Activated T-helper 1 cell treated with anti-CD3 and anti-CD28 coated beads, Interleukin-12 subunit alpha, Interleukin-12 subunit beta, Interleukin-2, Interleukin-4 antibody, amounts not matched to agents 30 ng/mL and 10 ng/mL and 1 ng/mL, durations not matched to agents 14 hours and 24 hours and 36 hours (primary cell): ENCODE results near the gene NOVA2. TPM values are rescaled to one million over a fixed set of nuclear protein-coding genes. Genes with fewer than 3 reads are reported as not detected.

ENCODE experiments used
- DNase-seq: peaks from one replicate; pipeline ENCODE4 v3.0.0; 2021; ENCODE audit warnings: low spot score
- H3K27ac Mint-ChIP-seq: one replicate; pipeline ENCODE4 v1.8.0; 2021; ENCODE audit warnings: mild to moderate bottlenecking, mixed read lengths
- H3K27me3 Mint-ChIP-seq: one replicate; pipeline ENCODE4 v1.8.0; 2022; ENCODE audit warnings: mild to moderate bottlenecking, moderate library complexity, mixed read lengths; ENCODE audit not compliant: insufficient read depth
- H3K36me3 Mint-ChIP-seq: one replicate; pipeline ENCODE4 v1.8.0; 2021; ENCODE audit warnings: low read depth, mixed read lengths
- H3K4me1 Mint-ChIP-seq: one replicate; pipeline ENCODE4 v1.8.0; 2021; ENCODE audit warnings: low read depth, mixed read lengths
- H3K4me3 Mint-ChIP-seq: one replicate; pipeline ENCODE4 v1.8.0; 2021; ENCODE audit warnings: mild to moderate bottlenecking, moderate library complexity, mixed read lengths
- H3K9me3 Mint-ChIP-seq: one replicate; pipeline ENCODE4 v1.8.0; 2021; ENCODE audit warnings: mixed read lengths
- intact Hi-C: fragments of 100-400 bp; cut with micrococcal nuclease; formaldehyde crosslinking; loops from one replicate; pipeline ENCODE4 v1.15.1; 2024
- total RNA-seq: library from RNA; stranded (reverse); gene quantifications from 2 replicates; pipeline ENCODE4 v1.2.3, GENCODE V29; 2022

NOVA2 gene
- total RNA-seq, 1 donor from 2014 or later, result not detected

GRCh38 chr19:45994998-45995714, 21.5 kb upstream of the NOVA2 start, which contains the start of gene CCDC61:
Gene CCDC61, plus strand, starts transcription at chr19:45995467. Its CDS starts 7,552 bp downstream, at chr19:46003019.
- intact Hi-C loops, result loop anchor here (1.0 to 10.0 kb wide), 10 partner anchors 21 to 590 kb away; partner anchors contain the start of genes DMWD, IRF2BP1, MYPOP and POLR1G
- no peaks in the 10 kb centered on the region for H3K9me3 Mint-ChIP-seq
- H3K36me3 Mint-ChIP-seq, result peaks cover 6% of the 10 kb centered on the region
- peaks cover 17% of the 10 kb centered on the region for H3K4me1 Mint-ChIP-seq
- H3K27me3 Mint-ChIP-seq, result peaks cover 4% of the 10 kb centered on the region
- no peak within 1 kb of the TSS for H3K27ac Mint-ChIP-seq
- H3K4me3 Mint-ChIP-seq, result no peak within 1 kb of the TSS
- DNase-seq, result peak; percentile 96

DNA sequence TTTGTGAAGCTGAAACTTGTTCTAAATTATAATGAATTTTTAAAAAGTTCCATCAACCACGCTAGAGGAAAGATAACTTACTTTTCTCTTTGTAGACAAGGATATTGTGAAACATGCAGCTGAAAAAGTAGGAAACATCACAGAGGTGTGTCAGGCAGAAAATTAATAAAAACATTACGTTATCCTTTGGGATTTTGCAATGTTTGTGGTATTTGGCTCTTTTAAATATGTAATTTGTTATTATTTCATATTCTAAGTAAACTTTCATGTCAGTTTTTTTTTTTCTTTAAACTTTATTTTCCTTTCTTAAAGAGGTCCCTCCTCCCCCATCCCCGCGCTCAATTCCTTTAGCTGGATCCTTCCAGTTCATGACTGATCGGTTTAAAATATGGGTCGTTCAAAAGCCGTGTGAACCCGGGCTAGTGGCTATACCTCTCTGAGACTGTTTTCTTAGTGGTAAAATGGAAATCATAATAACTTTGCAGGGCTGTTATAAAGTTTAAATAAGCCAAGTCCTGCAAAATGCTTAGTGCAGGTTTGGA, 20.9 kb upstream of the NOVA2 start:
- H3K9me3 Mint-ChIP-seq, result no peaks in the 10 kb centered on the region
- DNase-seq, result no peak
- no peak overlapping the region for H3K4me3 Mint-ChIP-seq
- peaks cover 6% of the 10 kb centered on the region for H3K36me3 Mint-ChIP-seq
- peaks cover 3% of the 10 kb centered on the region for H3K27me3 Mint-ChIP-seq
- H3K4me1 Mint-ChIP-seq, result peaks cover 11% of the 10 kb centered on the region
- intact Hi-C loops, result loop anchor here (10.0 kb wide), 1 partner anchor 590 kb away; the partner anchor contains the start of genes POLR1G and PPP1R13L
- H3K27ac Mint-ChIP-seq, result no peak overlapping the region

DNA sequence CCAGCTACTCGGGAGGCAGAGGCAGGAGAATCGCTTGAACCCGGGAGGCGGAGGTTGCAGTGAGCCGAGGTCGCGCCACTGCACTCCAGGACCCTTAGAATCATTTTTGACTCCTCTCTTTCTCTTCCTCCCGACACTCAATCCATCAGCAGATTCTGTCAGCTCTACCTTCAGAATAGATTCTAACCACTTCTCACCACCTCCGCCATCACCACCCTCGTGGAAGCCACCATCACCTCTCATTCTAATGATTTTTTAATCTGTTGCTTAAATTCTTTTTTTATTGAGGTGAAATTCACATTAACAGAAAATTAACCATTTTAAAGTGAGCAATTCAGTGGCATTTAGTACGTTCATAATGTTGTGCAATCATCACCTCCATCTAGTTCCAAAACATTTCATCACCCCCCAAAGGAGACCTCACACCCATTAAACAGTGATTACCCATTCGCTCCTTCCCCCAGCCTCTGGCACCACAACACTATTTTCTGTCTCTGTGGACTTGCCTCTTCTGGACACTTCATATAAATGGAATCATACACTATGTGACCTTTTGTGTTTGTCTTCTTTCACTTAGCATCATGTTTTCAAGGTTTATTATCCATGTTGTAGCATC, 16.6 kb upstream of the NOVA2 start:
- intact Hi-C loops, result loop anchor here (10.0 kb wide), 1 partner anchor 585 kb away; the partner anchor contains the start of genes POLR1G and PPP1R13L
- no peaks in the 10 kb centered on the region for H3K9me3 Mint-ChIP-seq
- DNase-seq, result no peak
- no peak overlapping the region for H3K4me3 Mint-ChIP-seq
- no peaks in the 10 kb centered on the region for H3K36me3 Mint-ChIP-seq
- H3K4me1 Mint-ChIP-seq, result no peaks in the 10 kb centered on the region
- H3K27me3 Mint-ChIP-seq, result peaks cover 4% of the 10 kb centered on the region
- H3K27ac Mint-ChIP-seq, result no peak overlapping the region

GRCh38 chr19:45985321-45985720, 11.7 kb upstream of the NOVA2 start:
- H3K9me3 Mint-ChIP-seq, result no peaks in the 10 kb centered on the region
- H3K4me1 Mint-ChIP-seq, result no peaks in the 10 kb centered on the region
- intact Hi-C loops, result no loop called here
- no peak for DNase-seq
- H3K27ac Mint-ChIP-seq, result no peak overlapping the region
- no peaks in the 10 kb centered on the region for H3K36me3 Mint-ChIP-seq
- H3K4me3 Mint-ChIP-seq, result no peak overlapping the region
- H3K27me3 Mint-ChIP-seq, result peaks cover 6% of the 10 kb centered on the region

- Mint-ChIP-seq H3K27ac (no peak overlapping the region), H3K4me1 (no peaks in the 10 kb centered on the region), H3K36me3 (no peaks in the 10 kb centered on the region), H3K9me3 (no peaks in the 10 kb centered on the region), H3K4me3 (no peak overlapping the region), H3K27me3 (peaks cover 17% of the 10 kb centered on the region)
- no peak for DNase-seq
- intact Hi-C loops, result no loop called here
Measured at GRCh38 chr19:45981350-45981749, 7.7 kb upstream of the NOVA2 start.

GRCh38 chr19:45978156-45978555, 4.5 kb upstream of the NOVA2 start:
- Mint-ChIP-seq H3K27ac (no peak overlapping the region), H3K27me3 (peaks cover 35% of the 10 kb centered on the region), H3K4me3 (no peak overlapping the region), H3K4me1 (no peaks in the 10 kb centered on the region), H3K9me3 (no peaks in the 10 kb centered on the region), H3K36me3 (no peaks in the 10 kb centered on the region)
- intact Hi-C loops, result no loop called here
- DNase-seq, result no peak

- H3K9me3 Mint-ChIP-seq, result no peaks in the 10 kb centered on the region
- intact Hi-C loops, result no loop called here
- H3K27ac Mint-ChIP-seq, result no peak overlapping the region
- no peaks in the 10 kb centered on the region for H3K36me3 Mint-ChIP-seq
- no peak for DNase-seq
- peaks cover 13% of the 10 kb centered on the region for H3K4me1 Mint-ChIP-seq
- peaks cover 46% of the 10 kb centered on the region for H3K27me3 Mint-ChIP-seq
- no peak overlapping the region for H3K4me3 Mint-ChIP-seq
Measured at GRCh38 chr19:45976178-45976577, 2.5 kb upstream of the NOVA2 start.

DNA sequence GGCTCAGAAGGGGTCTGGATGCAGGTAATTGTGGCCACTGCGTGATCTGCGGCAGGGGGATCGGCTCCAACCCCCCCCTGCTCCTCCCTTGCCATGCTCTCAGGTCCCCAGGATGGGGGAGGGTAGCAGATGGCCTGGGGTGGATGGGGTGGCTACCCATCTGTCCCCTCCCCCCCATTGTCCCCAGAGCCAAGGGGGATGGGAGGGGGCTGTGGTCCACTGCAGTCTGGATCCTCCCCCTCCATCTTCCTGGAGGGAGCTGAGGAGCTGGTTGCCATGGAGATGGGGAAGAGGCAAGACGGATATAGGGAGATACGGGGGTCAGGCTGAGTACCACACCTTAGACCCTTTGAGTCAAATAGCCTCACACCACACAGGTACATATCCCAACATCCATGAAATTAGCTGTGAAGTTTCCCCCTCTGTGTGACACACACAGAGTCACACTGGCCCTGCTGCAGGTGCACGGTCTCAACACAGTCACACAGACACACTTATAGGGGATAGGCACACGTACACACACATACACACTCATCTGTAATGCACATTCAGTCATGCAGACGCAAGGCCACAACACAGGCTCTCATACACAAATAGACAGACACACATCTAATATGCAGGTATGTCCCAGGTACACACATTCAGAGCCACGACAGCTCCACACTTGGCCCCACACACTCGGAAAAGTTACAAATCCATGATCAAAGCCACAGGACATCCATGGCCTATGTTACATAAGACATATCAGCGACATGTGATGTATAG, 1.8 kb upstream of the NOVA2 start:
- intact Hi-C loops, result no loop called here
- no peaks in the 10 kb centered on the region for H3K36me3 Mint-ChIP-seq
- no peak for DNase-seq
- peaks cover 16% of the 10 kb centered on the region for H3K4me1 Mint-ChIP-seq
- H3K27me3 Mint-ChIP-seq, result peaks cover 51% of the 10 kb centered on the region
- H3K27ac Mint-ChIP-seq, result no peak overlapping the region
- no peaks in the 10 kb centered on the region for H3K9me3 Mint-ChIP-seq
- H3K4me3 Mint-ChIP-seq, result no peak overlapping the region

DNA sequence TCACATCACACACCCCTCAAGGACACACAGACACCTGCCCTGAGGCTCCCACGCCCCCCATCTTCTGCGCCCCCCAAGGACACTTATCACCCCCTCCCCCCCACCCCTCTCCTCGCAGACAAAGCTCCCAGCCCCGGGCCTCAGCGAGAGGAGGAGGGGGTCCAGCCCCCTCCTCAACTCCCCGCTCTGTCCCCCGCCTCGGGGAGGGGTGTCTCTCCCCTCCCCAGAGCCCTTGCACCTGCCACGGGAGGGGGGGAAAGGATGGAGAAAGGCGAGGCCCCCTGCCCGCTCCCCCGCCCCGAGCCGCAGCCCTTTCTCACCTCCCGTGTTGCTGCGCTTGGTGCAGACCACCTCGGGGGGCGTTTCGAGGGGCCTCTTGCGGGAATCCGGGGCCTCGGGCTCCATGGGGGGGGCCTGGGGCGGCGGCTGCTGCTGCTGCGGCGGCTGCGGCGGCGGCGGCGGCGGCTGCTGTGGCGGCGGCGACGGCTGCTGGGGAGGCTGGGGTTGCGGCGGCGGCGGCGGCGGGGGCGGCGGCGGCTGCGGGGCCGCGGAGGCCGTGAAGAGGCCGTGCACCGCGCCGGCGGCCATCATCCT, 621 bp downstream of the NOVA2 start:
- H3K27ac Mint-ChIP-seq, result no peak overlapping the region
- no peak overlapping the region for H3K4me3 Mint-ChIP-seq
- H3K27me3 Mint-ChIP-seq, result peaks cover 61% of the 10 kb centered on the region
- H3K4me1 Mint-ChIP-seq, result peaks cover 16% of the 10 kb centered on the region
- no peak for DNase-seq
- intact Hi-C loops, result no loop called here
- no peaks in the 10 kb centered on the region for H3K9me3 Mint-ChIP-seq
- H3K36me3 Mint-ChIP-seq, result no peaks in the 10 kb centered on the region

GRCh38 chr19:45972081-45972946, 1.4 kb downstream of the NOVA2 start:
- intact Hi-C loops, result no loop called here
- H3K27me3 Mint-ChIP-seq, result peaks cover 62% of the 10 kb centered on the region
- DNase-seq, result peak; percentile 6
- H3K4me3 Mint-ChIP-seq, result no peak overlapping the region
- peaks cover 16% of the 10 kb centered on the region for H3K4me1 Mint-ChIP-seq
- H3K9me3 Mint-ChIP-seq, result no peaks in the 10 kb centered on the region
- H3K36me3 Mint-ChIP-seq, result no peaks in the 10 kb centered on the region
- H3K27ac Mint-ChIP-seq, result no peak overlapping the region

DNA sequence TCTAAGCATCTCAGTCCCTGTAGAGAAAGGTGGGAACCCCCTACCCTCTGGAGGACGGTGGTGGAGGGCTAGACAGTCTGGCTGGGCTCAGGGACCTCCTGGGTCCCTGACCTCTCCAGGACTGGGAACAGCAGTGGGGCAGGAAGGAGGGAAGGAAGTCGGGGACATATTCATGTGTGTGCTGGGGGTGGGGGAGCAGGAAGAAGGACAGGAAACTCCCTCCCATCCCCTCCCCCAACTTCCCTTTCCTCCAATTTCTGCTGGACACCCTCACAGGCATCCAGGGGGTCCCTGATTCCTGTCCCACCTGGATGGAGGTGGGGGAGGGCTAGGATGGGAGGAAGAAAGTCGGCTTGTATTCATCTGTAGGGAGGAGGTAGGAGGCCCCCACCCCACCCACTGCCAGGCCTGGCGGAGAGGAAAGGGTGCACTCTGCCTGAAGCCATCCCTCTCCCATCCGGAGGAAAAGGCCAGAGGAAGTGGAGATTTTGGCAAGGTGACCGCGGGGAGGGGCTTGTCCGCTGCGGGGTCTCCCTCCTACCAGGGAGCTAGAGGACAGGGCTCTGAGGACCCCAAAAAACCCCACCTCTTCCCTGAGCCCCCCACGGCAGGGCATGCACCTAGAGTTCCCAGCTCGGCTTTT, 2.3 kb downstream of the NOVA2 start:
- H3K4me1 Mint-ChIP-seq, result peaks cover 16% of the 10 kb centered on the region
- no peaks in the 10 kb centered on the region for H3K36me3 Mint-ChIP-seq
- no peak for DNase-seq
- intact Hi-C loops, result no loop called here
- no peak overlapping the region for H3K27ac Mint-ChIP-seq
- no peaks in the 10 kb centered on the region for H3K9me3 Mint-ChIP-seq
- no peak overlapping the region for H3K4me3 Mint-ChIP-seq
- peaks cover 64% of the 10 kb centered on the region for H3K27me3 Mint-ChIP-seq
